ENCODE measurements around the gene DENND1A. TPM values are rescaled to one million over a fixed set of nuclear protein-coding genes. Genes with fewer than 3 reads are reported as not detected.

The DENND1A gene
- total RNA-seq, 1 donor from 2014 or later = 13.6 TPM

DNA sequence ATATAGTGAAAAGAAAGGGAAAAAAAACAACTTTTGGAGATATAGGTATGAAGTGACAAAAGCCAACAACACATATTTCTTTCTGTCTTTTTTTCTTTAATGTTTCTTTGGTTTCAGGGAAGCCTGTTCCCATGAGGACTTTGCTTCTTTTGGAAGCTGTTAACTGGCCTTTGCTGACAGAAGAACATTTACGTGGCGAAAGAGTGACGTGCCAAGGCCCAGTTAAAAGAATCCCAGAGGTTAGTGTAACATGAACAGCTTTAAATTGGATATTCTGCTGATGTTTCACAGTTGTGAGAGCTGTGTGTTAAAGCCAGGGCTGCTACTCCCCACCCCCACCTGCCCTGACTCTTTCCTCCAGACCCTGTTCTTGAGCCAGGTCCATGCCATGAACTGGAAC lies 298.1 kb downstream of the DENND1A start:
- intact Hi-C loops (cut with DNase I) = no loop called here
- no peak for DNase-seq (ENCODE audit: missing footprints)
- ATAC-seq = no peak

DNA sequence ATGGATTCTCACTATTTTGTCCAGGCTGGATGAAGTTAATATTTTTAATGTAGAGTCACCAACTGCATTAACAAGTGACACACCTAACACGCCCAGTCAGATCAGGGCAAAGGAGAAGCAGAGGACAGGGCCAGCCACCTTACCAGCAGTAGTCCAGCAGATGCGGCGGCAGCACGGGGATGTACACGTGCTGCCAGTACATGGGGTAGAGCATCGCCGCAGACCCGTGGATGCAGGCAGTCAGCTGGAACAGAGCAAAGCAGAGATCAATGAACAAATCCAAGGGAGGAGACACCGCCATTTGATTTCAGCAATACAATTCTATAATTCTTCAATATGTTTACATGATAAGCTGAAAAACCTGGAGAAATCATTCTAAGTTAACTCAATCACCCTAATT lies 299.7 kb downstream of the DENND1A start:
- no peak for DNase-seq (ENCODE audit: missing footprints)
- intact Hi-C loops (cut with DNase I) = no loop called here
- no peak for ATAC-seq

DNA sequence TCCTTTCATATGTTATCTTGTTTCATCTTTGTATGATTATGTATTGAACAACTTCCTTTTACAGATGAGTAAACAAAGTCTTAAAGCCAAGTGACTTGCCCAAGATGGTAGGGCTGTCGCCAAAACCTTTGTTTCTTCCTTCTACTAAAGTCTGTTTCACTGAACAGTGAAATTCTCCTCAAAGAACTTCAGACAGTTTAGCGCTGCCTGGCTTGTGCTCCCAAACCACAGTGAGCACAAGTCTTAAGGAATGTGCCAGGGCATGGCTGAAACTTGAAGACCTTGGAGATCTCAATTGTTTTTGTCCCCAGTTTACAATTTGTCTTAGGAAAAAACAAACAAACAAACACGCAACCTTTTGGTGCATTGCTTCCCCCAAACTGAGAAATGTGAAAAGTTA lies 300.4 kb downstream of the DENND1A start:
- intact Hi-C loops (cut with DNase I) = no loop called here
- ATAC-seq (no peak), DNase-seq (ENCODE audit: missing footprints) (no peak)

DNA sequence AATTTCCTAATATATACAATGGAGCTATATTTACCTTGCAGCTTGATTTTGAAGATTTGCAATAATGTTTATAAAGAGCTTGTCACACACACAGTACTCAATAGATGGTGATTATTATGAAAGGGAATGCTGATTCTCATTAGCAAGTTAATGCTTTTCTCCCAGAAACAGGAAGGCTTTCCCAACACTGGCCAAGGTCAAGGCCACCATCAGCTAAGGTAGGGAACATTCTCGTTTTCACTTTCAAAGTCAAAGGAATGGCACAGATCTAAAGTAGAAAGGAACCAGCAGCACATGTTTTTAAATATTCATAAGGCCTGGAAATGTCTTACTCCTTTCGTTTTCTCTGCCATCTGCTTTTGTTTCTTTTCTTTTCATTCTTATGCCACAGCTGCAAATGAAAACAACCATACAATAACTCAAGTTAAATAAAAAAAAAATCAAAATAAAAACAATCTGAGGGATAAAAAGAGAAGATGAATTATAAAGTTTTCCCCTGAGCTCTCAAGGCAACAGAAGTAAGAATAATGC lies 307.1 kb downstream of the DENND1A start:
- intact Hi-C loops (cut with DNase I) = no loop called here
- ATAC-seq = no peak

DNA sequence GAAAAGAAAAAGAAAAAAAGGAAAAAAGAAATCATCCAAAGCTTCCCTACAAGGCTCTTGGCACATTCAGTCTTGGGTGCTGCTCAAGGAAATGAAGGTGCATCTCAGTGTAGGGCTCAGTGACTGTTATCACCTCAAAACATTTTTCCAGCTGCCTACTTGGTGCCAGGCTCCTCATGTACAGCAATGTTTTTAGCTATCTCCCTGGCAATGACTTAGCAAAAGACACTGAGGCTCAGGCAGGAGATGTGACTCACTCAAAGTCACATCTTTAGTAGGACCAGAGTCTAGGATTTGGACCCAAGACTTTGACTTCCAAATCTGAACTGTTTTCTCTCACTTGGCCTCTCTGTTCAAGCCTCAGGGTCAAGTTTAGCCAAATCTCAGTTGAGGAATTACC lies 309.7 kb downstream of the DENND1A start:
- DNase-seq (ENCODE audit: missing footprints) = no peak
- no peak for ATAC-seq
- intact Hi-C loops (cut with DNase I) = no loop called here

More for the DNA sequence above, 307.1 kb downstream of the DENND1A start:
- DNase-seq (ENCODE audit: missing footprints) = no peak

DNA sequence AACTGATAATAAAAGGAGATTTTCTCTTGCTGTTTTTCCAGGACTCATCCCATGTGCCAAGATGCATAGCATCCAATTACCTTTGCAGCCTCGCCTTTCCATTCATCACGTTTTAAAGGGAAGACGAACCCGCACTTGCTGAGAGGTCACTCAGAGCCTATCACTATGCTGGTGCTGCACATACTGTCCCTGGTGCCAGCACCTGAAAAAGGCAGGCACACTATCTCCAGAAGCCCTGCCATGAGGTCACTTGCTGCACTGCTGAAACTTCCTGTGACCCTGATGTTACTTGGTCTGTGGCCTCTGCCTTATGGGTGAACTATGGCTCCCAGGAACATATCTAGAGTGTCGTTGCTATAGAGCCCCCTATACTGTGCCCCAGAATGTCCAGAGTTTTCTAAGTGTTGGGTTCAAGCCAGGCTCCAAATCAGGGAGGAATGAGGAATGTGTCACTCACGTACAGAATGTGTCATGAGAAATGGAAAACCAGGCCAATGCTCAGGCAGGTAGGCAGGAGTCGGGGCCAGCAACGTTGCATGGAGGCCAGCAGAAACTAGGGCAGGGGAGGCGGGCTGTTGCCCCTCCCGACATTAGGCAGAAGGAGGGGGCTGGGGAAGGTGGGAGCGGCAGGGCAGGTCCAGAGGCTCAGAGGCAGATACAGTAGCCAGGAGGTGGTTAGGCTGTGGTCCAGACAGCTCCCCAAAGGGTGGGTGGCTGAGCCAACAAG lies 311.8 kb downstream of the DENND1A start:
- ATAC-seq (peak; percentile 74), DNase-seq (ENCODE audit: missing footprints) (no peak)
- intact Hi-C loops (cut with DNase I) = no loop called here

DNA sequence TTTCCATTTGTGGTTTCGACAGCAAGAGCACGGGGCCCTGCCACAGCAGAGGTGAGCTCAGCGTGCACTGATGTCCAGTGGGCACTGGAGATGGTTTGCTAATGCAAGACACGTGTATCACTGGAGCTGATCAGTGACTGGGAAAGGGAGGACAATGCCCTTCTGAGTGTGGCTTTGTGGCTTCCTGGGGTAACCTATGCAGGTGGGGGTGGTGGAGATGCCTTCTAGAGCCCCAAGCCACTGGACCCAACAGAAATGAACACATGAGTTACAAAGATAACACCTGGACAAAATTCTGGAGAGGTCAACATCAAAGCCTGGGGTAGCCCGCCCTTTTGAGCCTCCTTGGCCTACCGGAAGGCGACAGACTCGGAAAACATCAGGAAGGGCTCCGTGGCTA lies 312.6 kb downstream of the DENND1A start:
- intact Hi-C loops (cut with DNase I) = no loop called here
- ATAC-seq = no peak
- DNase-seq (ENCODE audit: missing footprints) = no peak

DNA sequence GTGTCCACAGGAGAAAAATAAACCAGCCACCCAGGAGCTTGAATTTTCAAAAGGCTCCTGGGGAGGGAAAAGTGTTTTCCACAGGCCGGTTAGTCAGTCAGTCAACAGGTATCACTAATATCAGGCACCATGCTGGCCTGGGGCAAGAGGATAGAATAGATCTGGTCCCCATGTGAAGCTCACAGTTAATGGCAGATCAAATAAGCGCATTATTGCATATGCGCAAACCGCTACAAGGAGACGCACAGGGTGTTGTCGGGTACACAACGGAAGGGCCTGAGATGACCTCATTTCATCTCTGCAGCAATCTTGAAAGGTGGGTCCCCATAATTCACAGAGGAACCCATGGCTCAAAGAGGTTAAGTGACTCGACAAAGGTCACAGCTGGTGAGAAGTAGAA lies 313.2 kb downstream of the DENND1A start:
- intact Hi-C loops (cut with DNase I) = no loop called here
- no peak for DNase-seq (ENCODE audit: missing footprints)

DNA sequence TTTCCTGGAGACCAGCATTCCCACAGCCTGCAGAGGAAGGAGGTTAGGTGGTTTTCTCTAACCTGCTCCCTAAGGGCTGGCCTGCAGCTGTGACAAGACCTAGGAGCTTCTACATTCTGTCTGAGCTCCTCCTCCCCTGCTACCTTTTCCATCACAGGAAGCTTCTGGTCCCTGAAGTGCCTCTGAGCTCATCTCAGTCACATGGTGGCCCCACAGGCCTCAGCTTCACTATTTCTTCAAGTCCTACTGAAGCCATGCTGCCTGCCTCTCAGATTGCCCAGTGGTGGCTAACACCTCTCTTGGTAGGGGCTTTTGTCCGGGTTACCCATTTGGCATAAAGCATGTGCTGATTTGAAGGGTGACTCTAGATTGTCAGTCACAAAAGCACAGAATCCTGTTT lies 314.5 kb downstream of the DENND1A start:
- intact Hi-C loops (cut with DNase I) = no loop called here
- no peak for ATAC-seq
- DNase-seq (ENCODE audit: missing footprints) = no peak

More for the DNA sequence above, 313.2 kb downstream of the DENND1A start:
- ATAC-seq = no peak

DNA sequence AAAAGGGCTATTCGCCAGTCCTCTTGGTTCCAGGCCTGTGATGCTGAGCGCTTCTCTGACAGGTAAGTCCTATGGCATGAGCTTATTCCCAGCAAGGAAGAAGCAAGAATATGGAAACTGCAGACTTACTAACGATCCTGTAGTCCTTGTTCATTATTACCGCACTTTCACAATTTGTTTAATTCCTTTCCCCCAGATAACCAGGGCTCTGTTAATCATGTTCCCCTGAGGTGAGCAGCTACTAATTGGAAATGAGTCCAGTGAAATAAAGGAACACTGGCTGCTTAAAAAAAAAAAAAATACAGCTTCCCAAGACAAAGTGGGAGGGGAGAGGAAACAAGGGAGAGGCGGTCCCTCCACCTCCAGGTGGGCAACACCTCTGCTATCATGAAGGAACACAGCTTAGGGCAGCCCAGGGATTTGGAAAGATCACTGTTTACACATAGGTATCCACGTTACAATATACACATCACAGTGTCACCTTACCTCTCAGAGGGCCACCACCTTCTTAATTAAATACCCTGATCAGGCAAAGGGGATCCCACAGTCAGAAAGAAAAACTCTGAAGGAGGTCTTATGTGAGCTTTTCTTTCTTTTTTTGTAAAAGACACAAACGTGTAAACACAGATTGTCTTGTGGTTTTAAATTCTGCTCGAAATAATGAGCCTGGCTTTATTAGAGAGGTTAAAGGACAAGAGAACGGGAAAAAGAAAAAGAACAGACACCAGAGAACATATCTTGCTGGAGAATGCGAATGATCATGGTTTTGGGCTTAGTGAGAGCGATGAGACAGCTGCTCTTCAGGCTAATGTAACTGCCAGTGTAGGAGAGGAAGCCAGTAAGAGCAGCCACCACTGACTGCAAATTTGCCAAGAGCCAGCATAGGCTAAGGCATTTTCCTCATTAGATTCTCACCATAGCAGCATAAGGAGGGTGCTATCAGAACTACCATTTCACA lies 315.3 kb downstream of the DENND1A start:
- no peak for DNase-seq (ENCODE audit: missing footprints)

DNA sequence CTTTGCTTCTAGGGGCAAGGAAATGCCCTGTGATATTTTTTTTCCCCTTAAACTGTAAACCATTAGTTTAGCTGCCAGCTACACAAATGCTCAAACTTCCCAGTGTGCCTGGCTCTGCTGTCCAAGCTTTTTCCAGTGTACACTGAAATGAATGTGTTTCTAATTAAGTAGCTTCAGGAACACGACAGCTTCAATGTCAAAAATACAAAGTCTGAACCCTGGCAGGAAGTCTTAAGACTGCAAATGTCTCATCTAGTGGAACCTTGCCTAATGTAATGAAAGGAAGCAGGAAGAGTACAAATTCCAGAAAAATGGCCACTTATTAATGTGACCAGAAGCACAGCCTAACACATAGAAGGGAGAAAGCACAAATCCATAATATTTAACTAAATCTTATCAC lies 318.7 kb downstream of the DENND1A start:
- DNase-seq (ENCODE audit: missing footprints) = no peak
- ATAC-seq = peak; percentile 26
- intact Hi-C loops (cut with DNase I) = no loop called here

More for the DNA sequence above, 315.3 kb downstream of the DENND1A start:
- intact Hi-C loops (cut with DNase I) = no loop called here
- no peak for ATAC-seq

DNA sequence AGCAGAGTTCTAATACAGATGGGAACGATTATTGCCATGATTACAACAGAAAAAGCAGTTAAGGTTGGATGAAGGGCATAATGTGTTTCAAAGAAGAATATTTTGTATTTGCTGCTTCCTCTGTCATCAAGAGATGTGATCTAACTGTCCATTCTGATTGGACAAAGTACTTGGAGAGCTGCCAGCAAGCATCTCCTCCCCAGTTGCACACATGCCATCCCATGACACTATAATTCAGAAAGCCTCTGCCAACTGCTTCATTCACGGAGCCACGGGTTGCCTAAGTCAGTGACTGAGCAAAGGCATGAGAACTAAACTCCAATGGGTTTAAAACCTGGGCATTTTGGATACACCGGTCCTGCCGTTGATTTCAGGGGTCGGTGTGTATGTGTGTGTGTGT lies 320.1 kb downstream of the DENND1A start:
- ATAC-seq (no peak), DNase-seq (ENCODE audit: missing footprints) (no peak)
- intact Hi-C loops (cut with DNase I) = no loop called here

DNA sequence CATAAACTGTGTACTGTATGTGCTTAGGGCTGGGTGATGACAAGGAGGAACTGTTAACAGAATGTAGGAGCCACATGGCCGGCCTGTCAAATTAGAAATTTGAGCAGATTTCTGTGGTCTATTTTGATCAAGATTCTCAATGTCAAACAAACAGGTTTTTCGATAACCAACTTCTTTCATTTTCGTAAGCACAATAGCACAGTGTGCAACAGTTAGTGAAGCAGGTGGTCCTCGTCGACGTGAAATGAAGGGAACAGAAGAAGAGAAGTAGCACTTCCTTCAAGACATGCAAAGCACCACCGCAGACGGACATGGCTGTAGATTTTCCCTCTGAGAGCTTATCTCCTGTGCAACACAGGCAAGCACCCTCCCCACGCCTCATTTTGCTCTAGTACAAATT lies 321.8 kb downstream of the DENND1A start:
- ATAC-seq (no peak), DNase-seq (ENCODE audit: missing footprints) (no peak)
- intact Hi-C loops (cut with DNase I) = no loop called here

DNA sequence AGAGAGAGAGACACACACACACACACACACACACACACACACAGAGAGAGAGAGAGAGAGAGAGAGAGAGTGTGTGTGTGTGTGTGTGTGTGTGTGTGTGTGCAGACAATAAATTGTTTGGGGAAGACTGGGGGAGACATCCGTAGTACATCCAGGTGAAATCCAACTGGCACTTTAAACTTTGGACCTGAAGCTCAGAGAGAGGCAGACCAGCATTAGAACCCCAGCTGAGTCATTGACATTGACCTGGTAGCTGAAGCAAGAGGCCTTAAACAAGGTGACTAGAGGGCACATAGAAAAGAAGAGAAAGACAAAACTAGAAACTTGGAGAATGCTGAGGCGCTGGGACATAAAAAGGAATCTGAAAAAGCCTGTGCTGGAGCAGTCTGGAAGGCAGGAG lies 322.4 kb downstream of the DENND1A start:
- DNase-seq (ENCODE audit: missing footprints) (no peak), ATAC-seq (no peak)
- intact Hi-C loops (cut with DNase I) = no loop called here

DNA sequence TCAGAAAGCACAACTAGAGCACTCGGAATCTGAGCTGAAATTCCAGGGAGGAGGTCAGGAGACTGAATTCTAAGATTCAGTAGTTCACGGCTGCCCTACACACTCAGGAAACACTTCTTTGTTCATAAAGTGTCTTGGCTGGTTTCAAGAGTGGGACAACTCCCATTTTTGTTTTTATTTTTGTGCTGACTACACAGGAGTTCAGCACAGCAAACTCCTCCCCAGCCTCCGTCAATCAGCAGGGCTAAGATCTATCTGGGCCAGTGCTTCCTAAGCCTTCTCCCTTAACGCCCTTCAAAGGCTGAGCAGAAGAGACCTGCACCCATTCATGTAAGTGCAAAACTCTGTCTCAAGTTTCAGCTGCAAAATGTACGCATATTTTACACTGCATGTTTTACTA lies 323.8 kb downstream of the DENND1A start:
- ATAC-seq (no peak), DNase-seq (ENCODE audit: missing footprints) (no peak)
- intact Hi-C loops (cut with DNase I) = no loop called here

DNA sequence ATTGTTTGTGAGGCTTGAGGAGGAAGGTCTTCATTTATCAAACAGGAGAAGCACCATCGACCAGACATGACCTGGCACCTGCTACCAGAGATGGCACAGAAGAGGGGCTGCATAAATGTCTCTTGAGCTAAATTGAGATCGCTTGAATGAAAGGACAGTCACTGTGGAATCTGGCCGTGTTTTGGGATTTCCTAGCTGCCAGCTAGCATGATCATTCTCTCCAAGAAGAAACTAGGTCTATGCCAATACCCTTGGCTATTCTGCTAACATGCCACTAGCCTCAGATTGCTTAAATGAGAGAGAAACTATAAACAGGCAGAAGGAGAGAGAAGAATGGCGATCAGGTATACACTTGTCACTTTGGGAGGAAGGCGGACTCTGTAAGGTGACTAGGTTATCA lies 324.6 kb downstream of the DENND1A start:
- intact Hi-C loops (cut with DNase I) = no loop called here

DNA sequence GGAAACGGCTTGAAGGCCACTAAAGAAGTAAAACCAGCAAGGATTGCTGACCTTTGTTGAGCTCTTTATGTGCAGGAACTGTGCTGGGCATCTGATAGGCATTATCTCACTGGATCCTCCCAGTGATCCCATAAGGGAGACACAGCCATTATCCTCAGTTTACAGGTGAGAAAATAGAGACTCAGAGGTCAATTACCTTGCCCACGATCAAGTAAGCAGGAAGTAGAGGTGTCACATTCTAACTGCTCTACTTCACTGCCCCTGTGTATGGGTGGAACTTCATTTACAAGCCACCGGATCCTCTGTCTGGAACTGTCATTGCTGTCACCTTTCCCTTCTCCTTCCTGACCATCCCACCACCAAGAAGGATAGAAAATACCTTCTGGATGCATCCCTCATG lies 325.1 kb downstream of the DENND1A start:
- DNase-seq (ENCODE audit: missing footprints) = no peak
- no peak for ATAC-seq
- intact Hi-C loops (cut with DNase I) = no loop called here

More for the DNA sequence above, 324.6 kb downstream of the DENND1A start:
- ATAC-seq (no peak), DNase-seq (ENCODE audit: missing footprints) (no peak)

DNA sequence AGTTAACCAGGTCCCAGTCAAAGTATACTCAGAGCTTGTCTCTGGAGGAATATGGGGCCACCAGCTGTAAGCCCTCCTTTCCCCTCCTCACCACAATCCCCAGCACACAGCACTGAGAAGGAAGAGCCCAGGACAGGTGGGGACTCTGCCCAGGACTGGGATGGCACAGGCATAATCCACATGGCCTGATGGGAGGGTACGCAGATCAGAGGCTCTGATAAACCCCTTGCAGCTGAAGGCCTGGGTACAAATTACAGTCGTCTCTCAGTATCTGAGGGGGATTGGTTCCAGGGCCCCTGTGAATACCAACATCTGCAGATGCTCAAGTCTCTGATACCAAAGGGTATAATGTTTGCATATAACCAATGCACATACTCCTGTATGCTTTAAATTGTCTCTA lies 328.1 kb downstream of the DENND1A start:
- intact Hi-C loops (cut with DNase I) = no loop called here
- ATAC-seq (no peak), DNase-seq (ENCODE audit: missing footprints) (no peak)

DNA sequence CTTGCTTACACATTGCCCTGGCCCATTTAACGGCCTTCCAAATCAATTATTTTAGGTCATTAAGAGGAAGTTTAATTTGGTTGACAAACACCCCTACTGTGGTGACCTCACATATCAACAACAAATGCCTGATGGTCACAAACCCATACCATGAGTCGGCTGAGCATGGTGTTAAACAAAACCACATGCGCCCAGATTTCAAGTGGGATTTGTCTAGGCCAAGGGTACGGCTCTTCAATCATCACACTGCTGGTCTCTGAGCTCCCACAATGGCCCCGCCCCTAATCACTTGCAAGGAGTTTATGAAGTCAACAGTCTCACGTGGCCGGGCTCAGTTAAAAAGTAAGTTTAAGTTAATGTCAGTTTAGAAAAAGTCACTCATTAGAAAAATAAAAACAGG lies 330.1 kb downstream of the DENND1A start:
- DNase-seq (ENCODE audit: missing footprints) (no peak), ATAC-seq (no peak)
- intact Hi-C loops (cut with DNase I) = no loop called here
